Posterior vena cava (tissue), 2 donors: ENCODE data around the gene DTX3. TPM values are rescaled to one million over a fixed set of nuclear protein-coding genes. Genes with fewer than 3 reads are reported as not detected.
"Not testable (repeated sequence)": the region's sequence is repeated elsewhere in the genome, so short reads cannot be mapped to it uniquely, and the experiment has no call there.

Experiments used
- DNase-seq: peaks from one replicate; pipeline ENCODE4 v3.0.0-alpha.2; 2020; ENCODE audit warnings: low spot score
- intact Hi-C, 2 donors: fragments of 100-400 bp; cut with DNase I; formaldehyde crosslinking; loops; one replicate each; pipeline versions ENCODE4 v1.14.1 to v1.14.2; 2022 to 2023
- long read RNA-seq, 2 donors: library from polyadenylated mRNA; unstranded; transcript quantifications; one replicate each; pipeline ENCODE4 v2.0.0, GENCODE V29; 2020 to 2021
- total RNA-seq, 2 donors: library from RNA; stranded (reverse); fragmentation: NEBNext Ultra II Directional; extraction: Animal tissue kit (Norgen Biotek cat#: 25700); gene quantifications; one replicate each; pipeline ENCODE4 v1.2.1, GENCODE V29; 2021
- donor health status: DM: yes; HTN: yes; CAD: no.
- donor health status: DM: yes; HTN: yes; CAD: no.

Gene DTX3
- total RNA-seq = 10 to 100 TPM; 32.4 to 35.6 TPM
- long read RNA-seq, donor 1, partial matches to known transcripts = 0 of 3 reads
- long read RNA-seq, donor 1, other reads (novel, unspliced or antisense) = 2 of 3 reads
- long read RNA-seq, donor 2, partial matches to known transcripts = 2 of 7 reads
- long read RNA-seq, donor 2, other reads (novel, unspliced or antisense) = 3 of 7 reads

DNA sequence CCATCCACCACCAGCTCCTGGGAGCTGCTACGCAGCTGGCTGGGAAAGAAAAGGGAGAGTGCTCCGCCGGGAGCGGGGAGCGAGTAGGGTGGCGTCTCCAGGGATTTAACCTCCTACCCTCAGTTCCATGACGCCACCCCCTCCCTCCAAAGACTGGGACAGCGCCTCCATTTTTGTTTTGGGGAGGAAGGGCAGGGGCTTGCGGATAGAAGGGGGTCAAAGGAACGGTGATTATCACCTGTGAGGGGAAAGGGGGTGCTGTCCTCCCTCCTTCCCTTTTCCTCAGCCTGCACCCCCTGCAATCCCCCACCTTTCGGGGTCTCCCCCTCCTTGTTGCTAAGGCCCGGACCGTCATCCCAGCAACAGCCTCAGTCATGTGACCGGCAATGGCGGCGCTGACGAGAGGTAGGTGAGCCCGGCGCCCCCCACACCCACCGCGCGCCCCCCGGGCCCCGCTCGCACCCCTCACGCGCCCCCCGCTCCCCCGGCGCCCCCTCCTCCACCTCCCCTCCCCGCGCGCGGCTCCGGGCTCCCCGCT lies at the start of gene DTX3:
TSS of gene DTX3 (plus strand) at position 371 of the 538 bp plus-strand sequence. CDS start 1,694 bp downstream, outside the sequence.
- intact Hi-C loops = no loop called here
- DNase-seq = no peak

DNA sequence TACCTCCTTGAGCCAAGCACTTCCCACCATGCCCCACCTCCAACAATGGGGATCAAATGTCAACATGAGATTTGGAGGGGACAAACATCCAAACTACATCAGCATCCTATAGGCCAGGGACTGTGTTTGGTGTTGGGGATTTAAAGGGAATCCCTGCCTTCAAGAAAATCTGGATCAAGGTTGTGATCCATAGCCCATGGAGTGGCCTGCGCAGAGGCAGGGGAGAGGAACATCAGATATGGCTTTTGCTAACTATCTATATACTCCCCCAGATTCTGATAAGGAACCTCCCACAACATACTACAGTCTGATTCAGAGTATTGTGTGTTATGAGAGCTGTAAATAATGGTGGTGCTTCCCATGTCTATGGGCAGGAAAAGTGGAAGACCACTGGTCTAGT lies 49.7 kb upstream of the DTX3 start:
- intact Hi-C loops = no loop called here
- DNase-seq = no peak

DNA sequence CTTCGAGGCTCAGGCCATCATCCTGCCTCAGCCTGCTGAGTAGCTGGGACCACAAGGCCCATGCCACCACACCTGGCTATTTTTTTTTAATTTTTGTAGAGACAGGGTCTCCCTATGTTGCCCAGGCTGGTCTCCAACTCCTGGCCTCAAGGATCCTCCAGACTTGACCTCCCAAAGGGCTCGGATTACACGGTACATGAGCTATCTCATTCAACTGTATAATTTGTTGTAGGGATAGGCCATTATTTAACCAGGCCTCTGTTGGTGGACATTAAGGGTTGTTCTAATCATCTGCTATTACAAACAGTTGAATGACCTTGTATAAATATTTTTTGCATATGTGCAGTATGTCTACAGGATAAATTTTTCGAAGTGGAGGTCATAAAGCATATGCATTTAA lies 45.8 kb upstream of the DTX3 start:
- no peak for DNase-seq
- intact Hi-C loops = no loop called here

- intact Hi-C loops = no loop called here
Measured at GRCh38 chr12:57560516-57560915, 44.1 kb upstream of the DTX3 start.

DNA sequence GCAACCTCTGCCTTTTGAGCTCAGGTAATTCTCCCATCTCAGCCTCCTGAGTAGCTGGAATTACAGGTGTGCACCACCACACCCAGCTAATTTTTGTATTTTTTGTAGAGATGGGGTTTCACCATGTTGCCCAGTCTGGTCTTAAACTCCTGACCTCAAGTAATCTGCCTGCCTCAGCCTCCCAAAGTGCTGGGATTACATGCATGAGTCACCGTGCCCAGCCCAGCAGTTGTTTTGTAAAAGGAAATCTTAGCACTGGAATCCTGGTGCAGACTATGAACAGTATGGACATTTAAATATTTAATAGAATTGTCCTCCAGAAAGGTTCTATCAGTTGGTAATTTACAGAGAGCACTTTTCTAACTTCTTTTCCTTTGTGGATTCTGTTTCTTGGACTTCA lies 43.5 kb upstream of the DTX3 start:
- DNase-seq, intact Hi-C loops: not testable (repeated sequence)

More at GRCh38 chr12:57560516-57560915, 44.1 kb upstream of the DTX3 start:
- no peak for DNase-seq

DNA sequence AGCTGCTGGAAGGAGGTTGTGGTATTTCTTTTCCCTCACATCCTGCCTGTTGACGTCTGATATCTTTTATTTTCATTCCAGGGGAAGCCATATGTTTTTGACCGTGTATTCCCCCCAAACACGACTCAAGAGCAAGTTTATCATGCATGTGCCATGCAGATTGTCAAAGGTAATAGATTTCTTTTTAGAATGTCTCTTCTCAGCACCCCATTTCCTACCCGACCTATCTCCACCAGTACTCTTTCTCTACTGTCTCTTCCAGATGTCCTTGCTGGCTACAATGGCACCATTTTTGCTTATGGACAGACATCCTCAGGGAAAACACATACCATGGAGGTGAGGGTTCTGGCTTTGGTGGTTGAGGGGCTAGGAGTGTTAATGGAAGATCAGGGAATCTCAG lies 41.3 kb upstream of the DTX3 start:
- no peak for DNase-seq
- intact Hi-C loops = no loop called here

- intact Hi-C loops = no loop called here
- DNase-seq = no peak
Measured at GRCh38 chr12:57564178-57564740, 40.4 kb upstream of the DTX3 start.

DNA sequence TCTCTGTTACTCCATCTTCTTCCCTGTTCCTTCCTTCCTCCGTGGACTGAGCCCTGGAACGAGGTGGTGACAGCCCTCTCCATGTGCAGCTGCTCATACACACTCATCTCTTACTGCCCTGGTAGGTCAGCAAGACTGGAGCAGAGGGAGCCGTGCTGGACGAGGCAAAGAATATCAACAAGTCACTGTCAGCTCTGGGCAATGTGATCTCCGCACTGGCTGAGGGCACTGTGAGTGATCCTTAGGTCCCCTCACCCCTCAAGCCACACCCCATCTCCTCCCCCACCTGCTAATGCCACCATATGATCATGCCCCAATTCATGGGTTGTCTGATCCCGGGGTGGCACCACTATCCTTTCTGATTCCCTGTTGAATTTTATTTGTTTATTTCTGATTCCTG lies 35.8 kb upstream of the DTX3 start:
- intact Hi-C loops = no loop called here
- DNase-seq = no peak

GRCh38 chr12:57569858-57570257 lies 34.8 kb upstream of the DTX3 start:
- intact Hi-C loops = no loop called here
- no peak for DNase-seq

GRCh38 chr12:57570438-57570837 lies 34.2 kb upstream of the DTX3 start:
- DNase-seq, intact Hi-C loops: not testable (repeated sequence)

GRCh38 chr12:57571926-57572762 lies 32.5 kb upstream of the DTX3 start:
- no peak for DNase-seq
- intact Hi-C loops = no loop called here

DNA sequence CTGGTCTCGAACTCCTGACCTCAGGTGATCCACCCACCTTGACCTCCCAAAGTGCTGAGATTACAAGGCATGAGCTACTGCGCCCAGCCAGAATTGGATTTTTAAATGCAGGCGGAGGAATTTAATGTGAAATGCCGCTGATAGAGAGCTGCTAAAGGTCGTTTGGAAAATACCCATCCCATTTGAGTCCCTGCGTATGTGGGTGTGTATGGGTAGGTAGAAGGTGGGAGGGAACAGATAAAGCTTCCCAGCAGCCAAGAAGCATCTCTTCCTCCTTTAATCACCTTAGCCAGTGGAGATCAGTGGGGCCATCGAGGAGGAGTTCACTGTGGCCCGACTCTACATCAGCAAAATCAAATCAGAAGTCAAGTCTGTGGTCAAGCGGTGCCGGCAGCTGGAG lies 29.8 kb upstream of the DTX3 start:
- no peak for DNase-seq
- intact Hi-C loops = no loop called here

DNA sequence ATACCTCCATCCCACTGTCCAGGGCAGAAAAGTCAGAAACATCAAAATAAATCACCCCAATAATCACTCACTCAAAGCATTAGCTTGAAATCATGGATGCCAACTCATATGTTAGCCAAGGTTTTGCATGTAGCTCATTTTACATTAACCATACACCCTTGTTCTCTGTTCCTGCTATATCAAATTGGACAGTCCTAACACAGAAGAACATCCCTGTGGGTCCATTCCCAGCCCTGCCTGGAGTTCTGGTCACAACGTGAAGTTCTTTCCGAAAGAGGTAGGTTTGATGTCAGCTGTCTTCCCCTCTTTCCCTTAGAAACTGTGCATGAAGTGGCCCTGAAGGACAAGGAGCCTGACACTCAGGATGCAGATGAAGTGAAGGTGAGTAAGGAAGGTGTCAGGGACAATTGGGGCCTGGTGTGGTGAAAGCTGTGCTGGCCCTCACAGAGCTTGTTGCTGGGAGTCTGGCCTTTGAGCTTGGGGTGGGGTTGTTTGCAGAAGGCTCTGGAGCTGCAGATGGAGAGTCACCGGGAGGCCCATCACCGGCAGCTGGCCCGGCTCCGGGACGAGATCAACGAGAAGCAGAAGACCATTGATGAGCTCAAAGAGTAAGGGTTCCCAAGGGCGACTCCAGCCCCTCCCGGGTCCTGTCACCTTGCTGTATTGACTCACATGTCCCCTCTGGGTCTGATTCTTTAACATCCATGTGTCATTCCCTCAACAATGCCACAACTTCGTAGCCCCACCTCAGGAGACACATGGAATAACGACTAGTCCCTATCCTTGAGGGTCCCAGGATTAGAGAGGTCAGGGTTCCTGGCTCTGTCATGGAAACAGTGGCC lies 28.6 kb upstream of the DTX3 start:
- DNase-seq = no peak
- intact Hi-C loops = no loop called here

GRCh38 chr12:57576613-57577160 lies 27.9 kb upstream of the DTX3 start:
- intact Hi-C loops = no loop called here
- DNase-seq = no peak

DNA sequence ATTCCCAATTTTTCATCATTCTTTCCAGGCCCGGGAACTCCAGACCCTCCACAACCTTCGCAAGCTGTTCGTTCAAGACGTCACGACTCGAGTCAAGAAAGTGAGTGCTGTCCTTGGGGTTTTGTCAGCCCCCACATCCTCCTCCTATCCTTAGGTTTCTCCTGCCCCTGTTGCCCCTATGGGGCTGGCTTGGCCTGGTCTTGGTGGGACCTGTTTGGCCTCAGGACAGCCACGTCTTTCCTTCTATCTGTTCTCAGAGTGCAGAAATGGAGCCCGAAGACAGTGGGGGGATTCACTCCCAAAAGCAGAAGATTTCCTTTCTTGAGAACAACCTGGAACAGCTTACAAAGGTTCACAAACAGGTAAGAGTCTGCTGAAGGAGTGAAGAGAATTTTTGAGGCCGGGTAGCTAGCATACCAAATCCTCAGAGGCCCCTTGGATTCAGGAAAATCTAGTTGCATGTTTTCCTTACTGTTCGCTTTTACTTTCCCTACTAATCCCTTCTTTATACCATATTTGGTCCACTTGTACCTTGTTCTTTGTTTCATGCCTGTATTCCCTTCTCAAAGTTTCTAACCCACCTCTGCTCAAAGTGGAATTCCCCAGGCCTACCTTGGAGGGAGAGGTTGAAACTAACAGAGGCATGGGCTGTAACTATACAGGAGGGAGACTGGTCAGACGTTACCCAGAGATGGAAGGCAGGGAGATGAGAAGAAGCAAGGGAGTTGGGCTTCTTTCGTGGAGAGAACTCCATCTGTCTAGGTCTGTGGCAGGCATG lies 26.5 kb upstream of the DTX3 start:
- DNase-seq = no peak
- intact Hi-C loops = no loop called here

- intact Hi-C loops = no loop called here
- DNase-seq = no peak
Measured at GRCh38 chr12:57579011-57579410, 25.6 kb upstream of the DTX3 start.

DNA sequence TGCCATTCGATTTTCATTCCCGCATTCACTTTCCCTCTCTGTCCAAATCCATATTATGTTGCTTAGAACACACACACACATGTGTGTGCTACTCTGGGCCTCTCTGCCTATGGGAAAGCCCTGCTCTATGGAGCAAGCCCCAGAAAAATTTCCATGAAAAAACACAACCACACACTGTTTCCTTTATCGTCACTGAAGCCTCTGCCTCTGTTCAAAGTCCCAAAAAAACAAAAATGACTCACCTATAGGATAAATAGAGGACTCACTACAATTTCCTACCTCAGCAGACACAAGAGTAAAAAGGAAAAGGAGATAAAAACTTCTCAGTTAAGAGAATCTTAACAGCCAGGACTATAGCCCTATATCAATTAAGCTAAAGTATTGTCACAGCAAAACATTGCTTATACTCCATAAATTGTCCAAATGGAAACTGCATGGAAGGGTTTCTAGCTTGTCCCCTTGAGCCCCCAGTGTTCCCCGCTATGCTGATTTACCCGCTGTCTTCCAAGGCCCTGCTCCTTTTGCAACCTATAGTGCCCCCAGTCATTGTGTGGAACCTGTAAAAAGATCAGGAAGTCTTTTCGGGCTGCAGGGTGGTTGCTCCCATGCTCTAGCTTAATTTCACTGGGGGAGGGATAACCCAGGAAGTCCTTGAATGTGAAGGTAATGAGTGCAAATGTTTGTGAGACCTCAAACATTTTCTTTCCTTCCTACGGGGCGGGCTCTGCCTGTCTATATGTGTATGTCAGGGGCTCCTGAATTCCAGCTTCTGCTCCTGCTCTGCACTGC lies 24.8 kb upstream of the DTX3 start:
- DNase-seq = no peak
- intact Hi-C loops = loop anchor here in 1 of 2 donors (5.0 kb wide), 1 partner anchor 42 kb away; no protein-coding TSS in a partner anchor

DNA sequence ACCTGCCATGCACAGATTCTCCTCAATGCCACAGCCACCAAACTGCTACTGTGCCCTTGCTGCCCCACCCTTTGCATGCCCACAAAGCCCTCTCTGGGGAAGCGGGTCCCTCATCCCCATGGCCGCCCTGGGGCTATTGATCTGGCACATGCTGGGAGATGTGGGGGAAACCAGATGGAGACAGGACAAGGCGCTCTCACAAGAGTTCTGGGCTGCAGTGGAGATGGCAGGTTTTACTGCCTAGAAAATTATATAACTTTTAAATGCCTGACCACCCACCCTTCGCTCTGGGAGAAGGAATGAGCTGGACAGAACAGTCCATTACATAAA lies 24.2 kb upstream of the DTX3 start:
- DNase-seq = no peak
- intact Hi-C loops = loop anchor here in 1 of 2 donors (5.0 kb wide), 1 partner anchor 42 kb away; no protein-coding TSS in a partner anchor
